Upper lobe of right lung (tissue), 1 donor: ENCODE data around the gene CHMP1A. TPM values are rescaled to one million over a fixed set of nuclear protein-coding genes. Genes with fewer than 3 reads are reported as not detected.

Experiments
- ATAC-seq: fragments of 200-7000 bp; cut with Tn5 transposase; one replicate; pipeline ENCODE4 v1.9.1; 2020; ENCODE audit warnings: mild to moderate bottlenecking, moderate library complexity
- DNase-seq: peaks from one replicate; pipeline ENCODE4 v3.0.0-alpha.2; 2020
- H3K27ac ChIP-seq: fragments of 200-600 bp; one replicate; pipeline ENCODE4 v1.8.0; 2022
- H3K27me3 ChIP-seq: fragments of 200-600 bp; one replicate; pipeline ENCODE4 v1.8.0; 2022; ENCODE audit warnings: mild to moderate bottlenecking
- H3K36me3 ChIP-seq: fragments of 200-600 bp; one replicate; pipeline ENCODE4 v1.8.0; 2022
- H3K4me1 ChIP-seq: fragments of 200-600 bp; one replicate; pipeline ENCODE4 v1.8.0; 2022
- H3K4me3 ChIP-seq: fragments of 200-600 bp; one replicate; pipeline ENCODE4 v1.8.0; 2022; ENCODE audit warnings: mild to moderate bottlenecking
- H3K9me3 ChIP-seq: fragments of 200-600 bp; one replicate; pipeline ENCODE4 v1.8.0; 2022
- intact Hi-C: fragments of 100-400 bp; cut with DNase I; formaldehyde crosslinking; loops from one replicate; pipeline ENCODE4 v1.11.0; 2022
- total RNA-seq: library from RNA; stranded (reverse); fragmentation: NEBNext Ultra II Directional; extraction: Animal tissue kit (Norgen Biotek cat#: 25700); gene quantifications from one replicate; pipeline ENCODE4 v1.2.1, GENCODE V29; 2021
- TF ChIP-seq, protein P1 (sequence below): fragments of 200-600 bp; IDR thresholded peaks from one replicate; pipeline ENCODE4 v1.8.0; 2022; ENCODE audit warnings: antibody characterized with exemption
- donor health status: DM: no; HTN: yes; CAD: no; lungs with severe emphysema.

CHMP1A gene
- total RNA-seq, 1 donor from 2014 or later = 74.0 TPM

DNA sequence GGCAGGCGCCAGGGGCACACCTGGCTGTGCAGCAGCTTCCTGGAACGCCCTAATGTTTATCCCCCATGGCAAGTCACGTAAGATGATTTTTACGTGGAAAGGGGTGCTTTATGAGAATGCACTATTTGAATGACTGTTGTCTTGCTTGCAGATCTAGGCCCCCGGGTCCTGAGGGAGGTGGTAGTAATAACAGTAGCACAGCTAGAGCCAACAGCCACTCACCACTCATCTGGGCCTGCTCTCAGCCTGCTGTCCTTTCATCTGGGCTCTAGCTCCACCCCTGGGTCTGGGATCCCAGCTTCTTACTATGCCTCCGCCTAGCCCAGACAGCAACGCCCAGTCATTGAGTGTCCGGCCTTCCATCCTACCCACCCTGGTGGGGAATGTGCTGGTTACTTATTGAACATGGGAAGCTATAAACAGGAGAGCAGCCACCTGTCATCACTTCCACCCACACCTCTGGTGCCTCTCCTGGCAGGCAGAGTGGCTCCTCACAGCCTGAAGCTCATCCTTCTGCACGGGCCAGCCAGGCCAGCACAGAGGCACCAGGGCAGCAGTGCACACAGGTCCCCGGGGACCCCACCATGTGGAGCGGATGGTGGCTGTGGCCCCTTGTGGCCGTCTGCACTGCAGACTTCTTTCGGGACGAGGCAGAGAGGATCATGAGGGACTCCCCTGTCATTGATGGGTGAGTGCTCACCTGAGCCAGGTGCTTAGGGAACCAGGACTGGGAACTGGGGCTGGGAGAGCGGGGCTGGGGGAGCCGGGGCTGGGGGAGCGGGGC is 27.5 kb downstream of the CHMP1A start:
- TF ChIP-seq, protein P1, sequence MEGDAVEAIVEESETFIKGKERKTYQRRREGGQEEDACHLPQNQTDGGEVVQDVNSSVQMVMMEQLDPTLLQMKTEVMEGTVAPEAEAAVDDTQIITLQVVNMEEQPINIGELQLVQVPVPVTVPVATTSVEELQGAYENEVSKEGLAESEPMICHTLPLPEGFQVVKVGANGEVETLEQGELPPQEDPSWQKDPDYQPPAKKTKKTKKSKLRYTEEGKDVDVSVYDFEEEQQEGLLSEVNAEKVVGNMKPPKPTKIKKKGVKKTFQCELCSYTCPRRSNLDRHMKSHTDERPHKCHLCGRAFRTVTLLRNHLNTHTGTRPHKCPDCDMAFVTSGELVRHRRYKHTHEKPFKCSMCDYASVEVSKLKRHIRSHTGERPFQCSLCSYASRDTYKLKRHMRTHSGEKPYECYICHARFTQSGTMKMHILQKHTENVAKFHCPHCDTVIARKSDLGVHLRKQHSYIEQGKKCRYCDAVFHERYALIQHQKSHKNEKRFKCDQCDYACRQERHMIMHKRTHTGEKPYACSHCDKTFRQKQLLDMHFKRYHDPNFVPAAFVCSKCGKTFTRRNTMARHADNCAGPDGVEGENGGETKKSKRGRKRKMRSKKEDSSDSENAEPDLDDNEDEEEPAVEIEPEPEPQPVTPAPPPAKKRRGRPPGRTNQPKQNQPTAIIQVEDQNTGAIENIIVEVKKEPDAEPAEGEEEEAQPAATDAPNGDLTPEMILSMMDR = no peak
- intact Hi-C loops = no loop called here
- no peak for ATAC-seq
- Histone ChIP-seq H3K36me3 (no peaks in the 10 kb centered on the region), H3K9me3 (no peaks in the 10 kb centered on the region), H3K4me3 (no peak overlapping the region), H3K27ac (no peak overlapping the region), H3K27me3 (no peaks in the 10 kb centered on the region), H3K4me1 (no peaks in the 10 kb centered on the region)
- no peak for DNase-seq

DNA sequence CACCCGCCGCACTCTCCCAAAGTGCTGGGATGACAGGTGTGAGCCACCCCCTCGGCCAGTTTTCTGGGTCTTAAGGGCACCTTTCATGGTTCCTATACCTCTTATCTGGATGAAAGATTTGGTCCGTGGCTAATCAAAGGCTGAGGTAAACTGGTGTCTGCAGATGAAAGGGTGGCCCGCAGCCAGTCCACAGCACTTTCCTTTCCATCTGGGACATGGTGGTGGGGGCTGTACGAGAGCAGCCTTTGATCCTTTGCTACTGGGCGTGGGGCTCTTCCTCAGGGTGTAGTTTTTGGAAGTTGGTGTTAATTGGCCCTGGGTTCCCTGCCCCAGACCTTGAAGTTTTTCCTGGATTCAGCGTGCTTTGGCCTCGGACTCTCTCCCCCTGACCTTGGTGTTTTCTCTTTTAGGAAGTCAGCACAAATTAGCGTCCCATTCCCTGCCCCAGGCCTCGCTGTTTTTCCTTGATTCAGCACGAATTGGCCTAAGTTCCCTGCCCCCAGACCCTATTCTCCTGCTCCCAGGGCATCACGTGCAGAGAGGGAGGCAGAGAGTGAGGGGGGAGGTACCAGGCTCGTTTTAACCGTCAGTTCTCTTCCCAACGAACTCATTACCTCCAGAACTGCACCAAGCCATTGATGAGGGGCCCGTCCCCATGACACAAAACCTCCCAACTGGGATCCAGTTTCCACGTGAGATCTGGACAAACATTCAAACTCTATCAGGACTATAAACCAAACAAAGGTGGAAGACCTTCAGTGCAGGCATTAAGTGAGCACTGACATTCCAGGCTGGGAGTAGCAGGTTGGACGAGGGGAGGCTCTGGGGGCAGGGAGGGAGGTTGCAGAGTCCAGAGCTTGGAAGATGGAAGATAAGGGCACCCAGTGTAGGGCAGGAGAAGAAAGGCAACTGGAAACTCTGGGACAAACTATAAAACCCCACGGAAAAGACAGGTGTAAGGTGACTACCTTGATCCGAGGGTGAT is 32.4 kb downstream of the CHMP1A start:
- no peak overlapping the region for H3K4me3 ChIP-seq
- no peaks in the 10 kb centered on the region for H3K27me3 ChIP-seq
- intact Hi-C loops = no loop called here
- H3K4me1 ChIP-seq = no peaks in the 10 kb centered on the region
- ATAC-seq (no peak), DNase-seq (no peak)
- no peaks in the 10 kb centered on the region for H3K9me3 ChIP-seq
- no peak overlapping the region for H3K27ac ChIP-seq
- no peaks in the 10 kb centered on the region for H3K36me3 ChIP-seq
- TF ChIP-seq, protein P1 = no peak

DNA sequence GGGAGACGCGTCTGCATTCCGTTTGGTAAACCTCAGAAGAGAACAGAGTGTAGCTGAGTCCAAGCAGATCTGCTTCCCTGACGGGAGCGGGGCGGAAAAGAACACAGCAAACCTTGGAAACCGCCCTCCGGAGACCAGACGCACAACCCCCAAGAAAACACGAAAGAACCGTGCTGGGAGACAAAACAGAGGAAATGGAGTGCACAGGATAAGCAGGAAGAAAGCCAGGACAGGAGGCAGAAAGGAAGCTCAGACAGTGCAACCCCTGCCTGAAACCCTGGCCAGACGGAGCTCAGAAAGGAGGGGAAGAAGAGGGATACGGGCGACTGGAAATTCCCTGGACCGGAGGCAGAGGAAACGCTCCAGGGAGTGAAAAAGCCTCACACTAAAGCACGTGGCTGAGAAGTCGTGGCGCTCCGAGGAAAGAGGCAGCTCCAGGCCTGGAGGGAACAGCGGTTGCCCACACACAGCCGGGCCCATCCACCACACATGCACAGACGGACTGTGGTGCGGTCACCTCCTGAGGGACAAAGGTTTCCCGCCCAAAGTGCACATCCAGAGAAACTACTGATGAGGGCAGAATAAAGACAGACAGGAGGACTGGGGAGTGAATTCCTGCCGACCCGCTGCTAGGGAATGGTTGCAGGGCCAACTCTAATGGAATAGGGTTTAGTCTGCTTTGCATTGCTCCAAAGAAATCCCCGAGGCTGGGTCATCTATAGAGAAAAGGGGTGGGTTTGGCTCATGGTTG is 33.8 kb downstream of the CHMP1A start:
- TF ChIP-seq, protein P1 = no peak
- Histone ChIP-seq H3K27me3 (no peaks in the 10 kb centered on the region), H3K4me3 (no peak overlapping the region), H3K27ac (peak overlapping the region; percentile 51), H3K9me3 (no peaks in the 10 kb centered on the region), H3K4me1 (no peaks in the 10 kb centered on the region), H3K36me3 (no peaks in the 10 kb centered on the region)
- peak; percentile 39 for ATAC-seq
- intact Hi-C loops = no loop called here
- no peak for DNase-seq

DNA sequence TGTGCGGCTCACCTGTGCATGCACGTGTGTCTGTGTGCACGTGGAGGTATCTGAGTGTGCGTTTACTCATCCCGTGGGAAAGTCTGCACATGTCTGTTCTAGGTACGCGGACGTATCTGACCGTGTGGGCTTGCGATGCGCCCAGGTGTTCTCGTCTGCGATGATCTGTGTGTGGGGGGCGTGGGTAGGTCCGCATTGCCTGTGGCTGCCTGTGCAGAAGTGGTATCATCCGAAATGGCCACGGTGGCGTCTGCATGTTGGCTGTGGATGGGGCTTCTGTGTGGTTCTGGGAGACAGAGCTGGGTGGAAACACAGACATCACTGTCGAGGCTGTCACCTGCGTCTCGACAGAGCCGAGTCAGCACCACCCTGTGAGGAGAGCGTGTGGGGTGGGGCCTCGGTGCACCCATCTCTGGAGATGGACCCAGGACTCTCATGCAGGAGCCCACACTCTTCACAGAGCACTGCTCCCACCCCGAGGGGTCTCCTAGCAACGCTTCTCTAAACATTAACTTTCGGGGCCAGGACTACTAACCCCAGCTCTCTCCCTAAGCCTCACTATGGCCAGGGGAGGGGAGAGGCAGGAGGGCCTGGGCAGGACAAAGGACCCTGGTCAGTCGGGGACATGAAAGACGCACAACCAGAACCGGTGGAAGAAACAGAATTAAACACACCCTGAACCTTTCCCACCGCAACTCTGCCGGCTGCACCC is 35.7 kb downstream of the CHMP1A start:
- Histone ChIP-seq H3K27me3 (no peaks in the 10 kb centered on the region), H3K4me3 (no peak overlapping the region), H3K4me1 (no peaks in the 10 kb centered on the region), H3K27ac (no peak overlapping the region), H3K36me3 (no peaks in the 10 kb centered on the region), H3K9me3 (no peaks in the 10 kb centered on the region)
- ATAC-seq (no peak), DNase-seq (no peak)
- intact Hi-C loops = no loop called here
- TF ChIP-seq, protein P1 = no peak
